HL-60 (cell line): ENCODE measurements around the gene SLC7A1.

ENCODE experiments used
- DNase-seq, 2 experiments: peaks; one replicate each; pipeline ENCODE4 v3.0.0-alpha.2; 2010 to 2020; ENCODE audit warnings: low read depth in 1 of 2, low spot score in 1 of 2
- H3K27ac ChIP-seq: fragments of 250-450 bp; sonication (Bioruptor Pico); replicated peaks from 2 replicates; pipeline ENCODE4 v1.5.1; 2020; ENCODE audit warnings: mild to moderate bottlenecking, moderate library complexity
- H3K27me3 ChIP-seq: fragments of 250-450 bp; sonication (Bioruptor Pico); 2 replicates; pipeline ENCODE4 v1.5.1; 2021; ENCODE audit warnings: mild to moderate bottlenecking, moderate library complexity; ENCODE audit not compliant: insufficient read depth, poor library complexity, severe bottlenecking
- H3K4me3 ChIP-seq: replicated peaks from 2 replicates; pipeline ENCODE4 v1.5.1; 2011; ENCODE audit warnings: mild to moderate bottlenecking, control low read depth, low read length; ENCODE audit not compliant: insufficient read depth
- GABPA ChIP-seq: IDR thresholded peaks from 2 replicates; pipeline ENCODE4 v1.6.1; 2012; ENCODE audit warnings: low read depth
- POLR2AphosphoS5 ChIP-seq: IDR thresholded peaks from 2 replicates; pipeline ENCODE4 v1.6.1; 2012; ENCODE audit warnings: low read depth
- REST ChIP-seq: IDR thresholded peaks from 2 replicates; pipeline ENCODE4 v1.6.1; 2012; ENCODE audit warnings: low read depth; ENCODE audit not compliant: insufficient replicate concordance
- SPI1 ChIP-seq: IDR thresholded peaks from 2 replicates; pipeline ENCODE4 v1.6.1; 2012; ENCODE audit warnings: low read depth, mild to moderate bottlenecking, borderline replicate concordance
- TF ChIP-seq, protein P1 (sequence below): IDR thresholded peaks from one replicate; pipeline ENCODE4 v1.5.1; 2011; ENCODE audit warnings: low read length, control low read depth, inconsistent platforms; ENCODE audit not compliant: insufficient read depth

The SLC7A1 gene

DNA sequence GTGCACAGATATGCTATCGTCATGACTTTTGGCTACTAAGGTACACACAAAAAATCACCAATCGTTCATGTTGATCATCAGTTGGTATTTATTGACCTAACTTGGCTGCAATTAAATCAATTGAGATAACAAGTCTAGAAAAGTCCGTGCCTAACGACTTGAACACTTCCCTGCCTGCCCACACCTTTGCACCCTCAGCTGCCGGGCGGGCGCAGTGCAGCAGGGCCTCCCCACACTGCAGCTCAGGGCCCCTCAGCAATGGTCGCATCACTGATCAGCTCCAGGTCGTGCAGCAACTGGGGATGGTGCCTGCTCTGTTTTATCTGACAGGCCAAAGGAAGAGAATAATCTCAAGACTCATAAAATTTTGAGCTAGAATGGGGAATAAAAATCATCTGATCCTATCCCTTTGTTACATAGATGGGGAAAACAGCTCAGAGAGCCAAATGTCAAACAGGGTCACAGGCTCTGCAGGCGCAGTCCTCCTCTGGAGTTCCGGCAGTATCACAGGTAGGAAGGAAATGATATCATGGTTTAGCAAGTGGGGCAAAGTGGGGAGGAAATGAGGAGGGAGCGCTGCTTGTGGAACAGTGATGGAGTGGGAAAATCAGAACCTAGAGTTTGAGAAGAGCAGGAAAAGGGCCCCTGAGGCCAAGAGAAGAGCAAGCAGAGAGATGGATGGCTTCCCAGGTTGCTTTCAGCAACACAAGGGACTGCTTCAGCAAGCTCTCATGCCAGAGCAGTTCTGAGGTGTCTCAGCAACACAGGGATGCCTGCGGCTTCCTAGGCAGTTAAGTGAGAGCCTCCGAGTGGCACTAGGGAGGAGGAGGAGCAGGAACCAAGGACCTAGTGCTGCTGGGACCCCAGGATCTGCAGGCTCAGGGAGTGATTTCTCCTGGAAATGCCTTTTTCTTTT, 57.5 kb downstream of the SLC7A1 start:
- Histone ChIP-seq H3K27me3 (no peaks in the 10 kb centered on the region), H3K27ac (no peak overlapping the region), H3K4me3 (no peak overlapping the region)
- TF ChIP-seq, protein P1, sequence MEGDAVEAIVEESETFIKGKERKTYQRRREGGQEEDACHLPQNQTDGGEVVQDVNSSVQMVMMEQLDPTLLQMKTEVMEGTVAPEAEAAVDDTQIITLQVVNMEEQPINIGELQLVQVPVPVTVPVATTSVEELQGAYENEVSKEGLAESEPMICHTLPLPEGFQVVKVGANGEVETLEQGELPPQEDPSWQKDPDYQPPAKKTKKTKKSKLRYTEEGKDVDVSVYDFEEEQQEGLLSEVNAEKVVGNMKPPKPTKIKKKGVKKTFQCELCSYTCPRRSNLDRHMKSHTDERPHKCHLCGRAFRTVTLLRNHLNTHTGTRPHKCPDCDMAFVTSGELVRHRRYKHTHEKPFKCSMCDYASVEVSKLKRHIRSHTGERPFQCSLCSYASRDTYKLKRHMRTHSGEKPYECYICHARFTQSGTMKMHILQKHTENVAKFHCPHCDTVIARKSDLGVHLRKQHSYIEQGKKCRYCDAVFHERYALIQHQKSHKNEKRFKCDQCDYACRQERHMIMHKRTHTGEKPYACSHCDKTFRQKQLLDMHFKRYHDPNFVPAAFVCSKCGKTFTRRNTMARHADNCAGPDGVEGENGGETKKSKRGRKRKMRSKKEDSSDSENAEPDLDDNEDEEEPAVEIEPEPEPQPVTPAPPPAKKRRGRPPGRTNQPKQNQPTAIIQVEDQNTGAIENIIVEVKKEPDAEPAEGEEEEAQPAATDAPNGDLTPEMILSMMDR, result no peak
- TF ChIP-seq GABPA (no peak), POLR2AphosphoS5 (no peak), SPI1 (no peak), REST (no peak)
- no peak for DNase-seq

DNA sequence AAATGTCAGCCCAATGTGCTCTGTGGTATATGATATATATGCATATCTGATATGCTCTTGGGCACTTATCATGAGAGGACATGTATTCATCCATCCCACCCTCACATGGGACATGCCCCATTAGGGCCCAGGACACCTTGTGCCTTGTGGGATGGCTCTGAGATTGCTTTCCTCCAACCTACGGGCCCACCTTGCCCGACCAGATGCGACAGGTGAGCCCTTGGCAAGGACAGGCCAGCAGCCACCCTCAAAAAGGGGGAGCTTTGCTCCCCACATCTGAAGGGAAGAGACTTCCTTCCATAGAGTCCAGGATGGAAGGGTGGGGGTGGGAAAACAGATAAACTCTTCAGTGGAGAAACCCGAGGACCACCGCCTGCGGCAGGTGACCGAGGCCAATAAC, 58.6 kb downstream of the SLC7A1 start:
- TF ChIP-seq SPI1, result no peak
- no peak for TF ChIP-seq GABPA
- no peak for TF ChIP-seq REST
- TF ChIP-seq POLR2AphosphoS5, result no peak
- TF ChIP-seq, protein P1, result no peak
- Histone ChIP-seq H3K4me3 (no peak overlapping the region), H3K27ac (no peak overlapping the region), H3K27me3 (no peaks in the 10 kb centered on the region)
- no peak for DNase-seq

GRCh38 chr13:29535663-29536655, 59.5 kb downstream of the SLC7A1 start:
- Histone ChIP-seq H3K4me3 (no peak overlapping the region), H3K27ac (no peak overlapping the region), H3K27me3 (no peaks in the 10 kb centered on the region)
- DNase-seq, result no peak
- TF ChIP-seq REST (no peak), SPI1 (no peak), POLR2AphosphoS5 (no peak), GABPA (no peak)
- TF ChIP-seq, protein P1, result no peak
